ENCODE results near the gene COL7A1.
A peak's percentile ranks its signal among the peaks of the same experiment; 100 is the strongest.

Gene COL7A1

GRCh38 chr3:48548729-48549705, 46.1 kb downstream of the COL7A1 start:
- no peak overlapping the region for H3K4me3 ChIP-seq (ENCODE audit: low read depth, low read length)
- CTCF ChIA-PET = interaction anchor here (0.6 to 9.9 kb wide), 43 partner anchors 6 to 355 kb away, joined by 3 to 106 read pairs (median 5); partner anchors contain the start of genes ATRIP, CCDC51, PFKFB4 and SLC26A6
- peak; percentile 95 for TF ChIP-seq CTCF (IDR thresholded peaks at IDR 0.05; ENCODE audit: insufficient read depth, low read length, missing control alignments)
- POLR2A ChIA-PET = no interaction called here
- DNase-seq (ENCODE audit: low read depth, low spot score) = no peak

- no peak overlapping the region for H3K4me3 ChIP-seq (ENCODE audit: low read depth, low read length)
- DNase-seq (ENCODE audit: low read depth, low spot score) = no peak
- CTCF ChIA-PET = interaction anchor here (0.7 to 9.9 kb wide), 23 partner anchors 7 to 354 kb away, joined by 3 to 106 read pairs (median 6); partner anchors contain the start of genes ATRIP, CCDC51, PFKFB4 and SLC26A6
- TF ChIP-seq CTCF (IDR thresholded peaks at IDR 0.05; ENCODE audit: insufficient read depth, low read length, missing control alignments) = no peak
- POLR2A ChIA-PET = no interaction called here
Measured at GRCh38 chr3:48548126-48548525, 47.0 kb downstream of the COL7A1 start.

- ChIA-PET CTCF (interaction anchor here (1.0 to 9.9 kb wide), 8 partner anchors 9 to 309 kb away, joined by 3 to 106 read pairs (median 6); a partner anchor contains a TSS), POLR2A (no interaction called here)
- no peak for DNase-seq (ENCODE audit: low read depth, low spot score)
- TF ChIP-seq CTCF (IDR thresholded peaks at IDR 0.05; ENCODE audit: insufficient read depth, low read length, missing control alignments) = no peak
- H3K4me3 ChIP-seq (ENCODE audit: low read depth, low read length) = no peak overlapping the region
Measured at GRCh38 chr3:48546203-48546829, 48.8 kb downstream of the COL7A1 start.

GRCh38 chr3:48544141-48544540, 51.0 kb downstream of the COL7A1 start:
- ChIA-PET POLR2A (interaction anchor here (0.6 kb wide), 1 partner anchor 46 kb away, joined by 3 read pairs; no protein-coding TSS in a partner anchor), CTCF (interaction anchor here (1.2 to 9.9 kb wide), 5 partner anchors 8 to 270 kb away, joined by 3 to 106 read pairs (median 6); a partner anchor contains a TSS)
- no peak for DNase-seq (ENCODE audit: low read depth, low spot score)
- no peak overlapping the region for H3K4me3 ChIP-seq (ENCODE audit: low read depth, low read length)
- TF ChIP-seq CTCF (IDR thresholded peaks at IDR 0.05; ENCODE audit: insufficient read depth, low read length, missing control alignments) = no peak

GRCh38 chr3:48543271-48543866, 51.8 kb downstream of the COL7A1 start:
- ChIA-PET POLR2A (interaction anchor here (0.6 kb wide), 1 partner anchor 45 kb away, joined by 3 read pairs; no protein-coding TSS in a partner anchor), CTCF (interaction anchor here (2.5 to 9.9 kb wide), 2 partner anchors 80 to 269 kb away, joined by 6 to 106 read pairs; a partner anchor contains a TSS)
- no peak overlapping the region for H3K4me3 ChIP-seq (ENCODE audit: low read depth, low read length)
- DNase-seq (ENCODE audit: low read depth, low spot score) = no peak
- TF ChIP-seq CTCF (IDR thresholded peaks at IDR 0.05; ENCODE audit: insufficient read depth, low read length, missing control alignments) = no peak
